NCI-H1930 (cell line): ENCODE measurements around the gene SRGAP3.

ENCODE experiments used
- DNase-seq, 2 experiments: peaks; one replicate each; lab custom pipeline; 2025; lab: John Stamatoyannopoulos, UW

Gene SRGAP3

GRCh38 chr3:8966820-8967348, 282.6 kb downstream of the SRGAP3 start:
- no peak for DNase-seq

DNA sequence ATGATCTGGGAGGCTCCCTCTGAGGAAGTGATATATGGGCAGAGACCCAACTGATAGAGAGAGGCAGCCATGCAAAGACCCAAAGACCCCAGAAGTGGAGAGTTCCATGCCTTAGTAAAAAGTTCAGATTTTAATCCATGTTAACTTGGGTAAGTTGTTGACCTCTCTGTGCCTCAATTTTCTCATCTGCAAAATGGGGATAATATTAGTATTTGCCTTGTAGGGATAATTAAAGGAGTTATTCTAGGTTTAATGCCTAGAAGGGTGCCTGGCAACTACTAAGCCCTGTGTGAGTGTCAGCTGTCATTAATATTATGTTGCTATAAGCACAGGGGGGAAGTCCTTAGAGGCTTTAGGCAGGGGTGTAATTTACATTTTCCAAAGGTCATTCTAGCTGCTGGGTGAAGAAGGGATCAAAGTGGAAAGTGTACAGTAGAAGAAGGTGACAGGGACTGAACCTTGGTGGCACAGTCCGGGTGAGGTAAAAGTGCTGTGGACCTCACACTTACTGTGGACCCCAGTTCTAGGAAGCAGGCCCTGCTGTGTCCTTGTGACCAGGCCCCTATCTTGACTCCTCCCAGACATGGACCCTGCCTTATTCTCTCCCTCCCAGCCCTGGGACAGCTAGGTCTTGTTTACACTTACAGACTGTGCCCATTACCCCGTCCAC, 283.2 kb downstream of the SRGAP3 start:
- DNase-seq, result no peak

- no peak for DNase-seq
Measured at GRCh38 chr3:8964436-8965370, 284.7 kb downstream of the SRGAP3 start.

DNA sequence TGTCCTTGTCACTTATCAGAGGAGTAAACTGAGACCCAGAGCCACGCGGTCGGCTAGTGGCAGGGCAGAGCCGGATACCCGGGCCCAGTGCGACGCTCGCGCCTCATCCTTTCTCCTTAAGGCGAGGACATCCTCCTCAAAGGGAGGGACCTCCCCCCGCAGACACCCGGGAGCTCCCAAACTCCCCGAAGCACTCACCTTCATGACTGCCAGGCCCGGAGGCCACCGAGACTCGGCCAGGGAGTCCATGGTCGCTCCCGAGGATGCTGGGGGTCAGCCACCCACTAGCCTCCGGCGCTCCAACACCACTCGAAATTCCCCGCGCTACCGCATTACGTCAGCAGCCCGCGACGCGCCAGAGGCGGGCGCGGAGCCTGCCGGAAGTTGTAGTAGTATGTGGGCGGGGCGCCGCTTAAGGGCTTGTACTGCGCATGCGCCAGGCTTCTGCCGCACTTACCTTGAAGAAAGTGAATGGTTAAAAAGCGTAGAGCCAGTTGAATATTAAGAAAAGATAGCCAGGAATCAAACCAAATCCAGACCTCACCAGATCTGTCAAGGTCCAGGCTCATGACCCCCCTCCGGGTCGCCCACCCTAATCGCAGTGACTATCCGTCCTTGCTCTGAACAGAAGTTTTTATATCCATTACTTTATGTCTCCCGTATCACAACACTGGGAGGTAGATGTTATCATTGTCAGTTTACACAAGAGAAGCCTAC, 286.2 kb downstream of the SRGAP3 start, which contains the start of gene RAD18:
TSS of gene RAD18 (minus strand) at position 336 of the 717 bp plus-strand sequence. CDS start at position 249, 87 bp downstream.
- peak; percentile 67 to 82 for DNase-seq

- DNase-seq, result no peak
Measured at GRCh38 chr3:8962226-8962861, 287.1 kb downstream of the SRGAP3 start.

DNA sequence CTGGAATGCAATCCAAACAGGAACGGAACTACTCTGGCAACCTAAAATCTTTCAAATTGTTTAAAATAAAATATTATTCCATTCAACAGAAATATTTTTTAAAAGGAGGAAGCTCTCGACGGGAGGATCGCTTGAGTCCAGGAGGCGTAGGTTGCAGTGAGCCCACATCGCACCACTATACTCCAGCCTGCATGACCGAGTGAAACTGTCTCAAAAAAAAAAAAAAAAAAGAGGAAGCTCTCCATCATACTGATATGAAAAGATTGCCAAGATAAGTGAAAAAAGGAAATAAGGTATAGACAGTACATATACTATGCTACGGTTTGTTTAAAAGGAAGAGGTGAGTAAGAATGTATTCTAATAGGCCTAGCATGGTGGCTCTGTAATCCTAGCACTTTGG, 289.8 kb downstream of the SRGAP3 start:
- no peak for DNase-seq

- DNase-seq, result no peak
Measured at GRCh38 chr3:8954938-8955763, 294.3 kb downstream of the SRGAP3 start.

- no peak for DNase-seq
Measured at GRCh38 chr3:8953313-8953712, 296.1 kb downstream of the SRGAP3 start.

DNA sequence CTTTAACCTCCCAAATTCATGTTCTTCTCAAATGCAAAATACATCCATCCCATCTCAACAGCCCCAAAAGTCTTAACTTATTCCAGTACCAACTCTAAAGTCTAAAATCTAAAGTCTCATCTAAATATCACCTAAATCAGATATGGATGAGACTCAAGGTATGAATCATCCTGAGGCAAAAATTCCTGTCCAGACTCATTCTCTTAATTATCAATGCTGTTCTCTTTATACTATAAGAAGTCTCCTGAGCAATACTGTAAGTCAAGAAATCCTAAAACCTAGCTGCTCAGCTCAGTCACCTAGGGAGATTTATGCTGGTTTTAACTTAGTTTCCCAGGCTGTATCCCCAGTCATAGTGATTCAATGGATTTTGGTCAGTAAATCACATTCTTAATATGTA, 297.3 kb downstream of the SRGAP3 start:
- DNase-seq, result no peak

DNA sequence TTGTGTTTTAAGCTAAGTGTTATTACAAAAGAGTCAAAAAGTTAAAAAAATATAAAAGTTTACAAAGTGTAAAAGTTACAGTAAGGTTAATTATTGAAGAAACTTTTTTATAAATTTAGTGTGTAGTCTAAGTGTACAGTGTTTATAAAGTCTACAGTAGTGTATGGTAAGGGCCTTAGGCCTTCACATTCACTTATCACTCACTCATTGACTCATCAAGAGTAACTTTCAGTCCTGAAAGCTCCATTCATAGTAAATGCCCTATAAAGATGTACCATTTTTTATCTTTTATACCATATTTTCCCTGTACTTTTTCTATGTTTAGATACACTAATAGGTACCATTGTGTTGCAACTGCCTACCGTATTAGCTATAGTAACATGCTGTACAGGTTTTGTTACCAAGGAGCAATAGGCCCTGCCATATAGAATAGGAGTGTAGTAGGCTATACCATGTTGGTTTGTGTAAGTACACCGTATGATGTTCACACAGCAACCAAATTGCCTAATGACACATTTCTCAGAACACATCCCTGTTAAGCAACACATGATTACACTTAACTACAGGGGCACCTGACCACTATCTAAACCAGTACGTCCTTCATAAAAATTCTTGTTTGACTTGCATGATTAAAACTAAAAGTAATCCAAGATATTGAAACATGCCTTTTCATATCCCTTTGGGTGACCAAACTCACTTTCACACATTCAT, 303.4 kb downstream of the SRGAP3 start:
- no peak for DNase-seq

- DNase-seq, result no peak
Measured at GRCh38 chr3:8942746-8943488, 306.5 kb downstream of the SRGAP3 start.

DNA sequence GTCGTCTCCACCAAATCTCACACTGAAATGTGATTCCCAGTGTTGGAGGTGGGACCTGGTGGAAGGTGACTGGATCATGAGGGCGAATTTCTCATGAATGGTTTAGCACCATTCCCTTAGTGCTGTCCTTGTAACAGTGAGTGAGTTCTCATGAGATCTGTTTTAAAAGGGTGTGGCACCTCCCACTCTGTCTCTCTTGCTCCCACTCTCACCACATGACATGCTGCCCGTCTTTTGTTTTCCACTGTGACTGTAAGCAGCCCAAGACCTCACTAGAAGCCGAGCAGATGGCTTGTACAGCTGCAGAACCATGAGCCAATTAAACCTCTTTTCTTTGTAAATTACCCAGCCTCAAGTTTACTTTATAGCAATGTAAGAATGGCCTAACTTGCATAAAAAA, 307.3 kb downstream of the SRGAP3 start:
- DNase-seq, result no peak

- no peak for DNase-seq
Measured at GRCh38 chr3:8938021-8938420, 311.4 kb downstream of the SRGAP3 start.

DNA sequence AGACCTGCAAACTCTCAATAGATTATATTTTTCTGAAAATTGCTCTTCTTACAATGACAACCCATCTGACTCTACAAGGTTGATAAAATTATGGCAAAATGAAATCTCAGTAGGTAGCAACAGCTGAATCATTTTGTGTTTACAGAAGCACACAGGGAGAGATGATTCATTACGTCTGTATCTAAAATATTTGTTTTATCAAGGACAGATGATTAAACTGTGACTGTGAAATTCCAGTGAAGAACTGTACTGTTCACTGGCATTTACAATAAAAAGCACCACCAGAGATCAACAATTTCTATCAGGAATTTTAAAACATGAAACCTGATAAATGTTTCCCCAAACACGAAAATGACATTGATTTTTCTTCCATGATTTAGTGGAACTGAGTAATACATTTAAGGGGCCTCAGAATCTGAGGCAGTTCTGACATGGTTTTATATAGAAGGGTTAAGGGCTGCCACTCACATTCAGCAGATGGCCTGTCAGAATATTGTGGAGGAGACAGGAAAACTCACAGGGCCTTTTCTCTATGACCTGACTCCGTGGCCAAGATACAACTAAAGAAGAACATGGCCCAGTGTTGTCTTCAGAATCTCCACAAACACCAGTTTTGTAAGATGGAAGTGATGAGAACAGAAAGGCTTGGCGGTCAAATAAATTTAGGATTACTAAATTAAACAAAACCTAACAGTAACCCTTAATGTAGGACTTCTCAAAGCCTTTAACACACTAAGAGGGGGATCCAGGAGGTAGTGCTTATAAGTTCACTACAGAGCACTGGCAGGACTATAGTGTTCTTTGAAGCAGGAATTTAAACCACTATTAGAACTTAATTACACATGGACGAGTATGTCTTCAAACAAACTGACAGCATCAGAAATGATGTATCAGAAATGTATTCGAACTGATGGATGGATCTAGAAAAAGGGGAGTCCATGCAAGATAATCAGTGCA, 312.1 kb downstream of the SRGAP3 start:
- DNase-seq, result no peak

DNA sequence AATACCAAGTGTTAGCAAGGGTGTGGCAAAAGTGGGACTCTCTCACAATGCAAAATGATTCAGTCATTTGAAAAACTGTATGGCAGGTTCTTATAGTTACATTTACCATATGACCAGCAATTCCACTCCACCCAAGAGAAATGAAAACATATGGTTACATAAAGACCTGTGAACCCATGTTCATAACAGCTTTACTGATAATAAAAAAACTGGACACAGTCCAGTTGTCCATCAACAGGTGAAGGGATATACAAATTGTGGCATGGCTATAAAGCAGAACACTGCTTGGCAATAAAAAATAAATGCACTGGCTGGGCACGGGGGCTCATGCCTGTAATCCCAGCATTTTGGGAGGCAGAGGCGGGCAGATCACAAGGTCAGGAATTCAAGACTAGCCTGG, 316.9 kb downstream of the SRGAP3 start:
- no peak for DNase-seq

GRCh38 chr3:8931342-8931741, 318.1 kb downstream of the SRGAP3 start:
- DNase-seq, result no peak
